ENCODE measurements around the gene OTUD5.

DNA sequence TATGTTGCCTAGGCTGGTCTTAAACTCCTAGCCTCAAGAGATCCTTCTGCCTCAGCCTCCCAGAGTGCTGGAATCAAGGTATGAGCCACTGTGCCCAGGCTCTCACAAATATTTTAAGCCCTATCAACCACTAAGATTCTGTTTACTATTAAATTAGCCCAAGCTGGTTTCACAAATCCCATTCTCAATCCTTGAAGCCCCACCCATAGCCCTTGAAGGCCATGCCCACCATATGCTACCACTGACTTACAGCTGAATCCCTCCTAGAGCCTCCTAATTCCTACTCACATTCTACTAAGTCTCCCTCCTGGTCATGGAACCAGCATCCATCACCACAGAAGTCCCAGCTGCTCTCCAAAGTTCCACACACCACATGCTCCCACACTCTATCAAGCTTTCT, 34.9 kb upstream of the OTUD5 start:
- TF ChIP-seq EZH2 (IDR thresholded peaks at IDR 0.05; ENCODE audit: low read depth): no peak
- TF ChIP-seq, protein P1, sequence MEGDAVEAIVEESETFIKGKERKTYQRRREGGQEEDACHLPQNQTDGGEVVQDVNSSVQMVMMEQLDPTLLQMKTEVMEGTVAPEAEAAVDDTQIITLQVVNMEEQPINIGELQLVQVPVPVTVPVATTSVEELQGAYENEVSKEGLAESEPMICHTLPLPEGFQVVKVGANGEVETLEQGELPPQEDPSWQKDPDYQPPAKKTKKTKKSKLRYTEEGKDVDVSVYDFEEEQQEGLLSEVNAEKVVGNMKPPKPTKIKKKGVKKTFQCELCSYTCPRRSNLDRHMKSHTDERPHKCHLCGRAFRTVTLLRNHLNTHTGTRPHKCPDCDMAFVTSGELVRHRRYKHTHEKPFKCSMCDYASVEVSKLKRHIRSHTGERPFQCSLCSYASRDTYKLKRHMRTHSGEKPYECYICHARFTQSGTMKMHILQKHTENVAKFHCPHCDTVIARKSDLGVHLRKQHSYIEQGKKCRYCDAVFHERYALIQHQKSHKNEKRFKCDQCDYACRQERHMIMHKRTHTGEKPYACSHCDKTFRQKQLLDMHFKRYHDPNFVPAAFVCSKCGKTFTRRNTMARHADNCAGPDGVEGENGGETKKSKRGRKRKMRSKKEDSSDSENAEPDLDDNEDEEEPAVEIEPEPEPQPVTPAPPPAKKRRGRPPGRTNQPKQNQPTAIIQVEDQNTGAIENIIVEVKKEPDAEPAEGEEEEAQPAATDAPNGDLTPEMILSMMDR (conservative IDR thresholded peaks at IDR 0.05): no peak
